HG02852 (cell line): Measurements from ENCODE around the gene GRIA3.
"Not testable (repeated sequence)": the region's sequence is repeated elsewhere in the genome, so short reads cannot be mapped to it uniquely, and the experiment has no call there.

ENCODE experiments used
- ATAC-seq: cut with Tn5 transposase; IDR thresholded peaks from one replicate; pipeline ENCODE4 v1.9.1; 2021; ENCODE audit warnings: mild to moderate bottlenecking, moderate library complexity; ENCODE audit not compliant: unreplicated experiment

Gene GRIA3

DNA sequence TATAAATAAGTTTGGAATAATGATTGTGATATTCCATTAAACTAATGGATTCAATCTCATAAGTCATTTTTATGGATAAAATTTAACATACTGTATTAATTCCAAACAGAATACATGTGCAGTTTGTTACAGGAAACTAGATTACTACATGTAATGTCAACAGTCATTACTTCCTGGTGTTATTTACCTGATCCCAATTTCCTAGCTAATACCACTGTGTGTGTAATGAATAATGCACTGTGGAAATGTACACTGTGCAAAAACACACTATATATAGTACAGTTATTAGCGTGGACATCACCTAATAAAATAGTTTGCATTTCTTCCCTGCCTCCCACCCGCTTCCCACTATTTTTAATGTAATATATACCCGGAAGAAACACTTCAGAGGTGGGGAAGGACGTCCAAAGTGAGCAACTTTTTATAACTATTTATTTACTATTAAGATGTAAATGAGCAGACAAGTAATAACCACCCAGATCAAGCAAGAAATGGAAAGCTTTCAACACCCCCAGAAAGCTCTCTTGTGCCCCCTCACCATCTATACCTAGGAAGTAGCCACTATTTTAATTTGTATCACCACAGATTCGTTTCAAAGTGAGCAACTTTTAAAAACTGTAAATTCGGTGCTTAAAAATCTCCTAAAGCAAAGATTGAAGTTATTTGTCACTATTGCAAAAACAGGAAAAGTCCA is 329.7 kb downstream of the GRIA3 start:
- ATAC-seq = no peak

DNA sequence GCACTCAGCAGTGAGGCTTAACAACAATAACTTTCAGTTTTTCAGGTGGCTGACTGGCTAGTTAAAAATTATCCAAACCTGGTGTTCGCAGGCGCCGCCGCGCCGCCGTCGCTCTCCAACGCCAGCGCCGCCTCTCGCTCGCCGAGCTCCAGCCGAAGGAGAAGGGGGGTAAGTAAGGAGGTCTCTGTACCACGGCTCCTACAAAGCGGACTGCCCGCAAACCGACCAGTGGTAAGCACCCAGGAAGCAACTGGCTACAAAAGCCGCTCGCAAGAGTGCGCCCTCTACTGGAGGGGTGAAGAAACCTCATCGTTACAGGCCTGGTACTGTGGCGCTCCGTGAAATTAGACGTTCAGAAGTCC is 330.2 kb downstream of the GRIA3 start:
- not testable (repeated sequence) for ATAC-seq

DNA sequence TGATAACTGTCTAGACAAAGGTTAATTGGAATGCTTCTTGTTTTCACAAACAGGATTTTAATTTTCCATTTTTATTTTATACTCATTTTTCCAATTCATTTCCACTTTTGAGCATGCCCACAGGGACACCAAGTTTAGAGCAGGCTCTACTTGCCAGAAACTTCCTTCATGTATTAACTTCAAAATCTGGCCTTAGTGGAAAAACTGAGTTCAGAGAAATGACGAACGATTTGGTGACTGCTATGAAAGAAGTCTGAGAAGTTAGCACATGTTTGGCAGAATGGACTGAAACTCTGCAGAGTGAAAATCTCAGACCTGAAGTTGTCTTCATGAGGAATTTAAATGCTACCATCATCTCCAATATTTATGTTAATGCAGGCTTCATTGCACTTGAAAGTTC is 334.7 kb downstream of the GRIA3 start:
- ATAC-seq = no peak

DNA sequence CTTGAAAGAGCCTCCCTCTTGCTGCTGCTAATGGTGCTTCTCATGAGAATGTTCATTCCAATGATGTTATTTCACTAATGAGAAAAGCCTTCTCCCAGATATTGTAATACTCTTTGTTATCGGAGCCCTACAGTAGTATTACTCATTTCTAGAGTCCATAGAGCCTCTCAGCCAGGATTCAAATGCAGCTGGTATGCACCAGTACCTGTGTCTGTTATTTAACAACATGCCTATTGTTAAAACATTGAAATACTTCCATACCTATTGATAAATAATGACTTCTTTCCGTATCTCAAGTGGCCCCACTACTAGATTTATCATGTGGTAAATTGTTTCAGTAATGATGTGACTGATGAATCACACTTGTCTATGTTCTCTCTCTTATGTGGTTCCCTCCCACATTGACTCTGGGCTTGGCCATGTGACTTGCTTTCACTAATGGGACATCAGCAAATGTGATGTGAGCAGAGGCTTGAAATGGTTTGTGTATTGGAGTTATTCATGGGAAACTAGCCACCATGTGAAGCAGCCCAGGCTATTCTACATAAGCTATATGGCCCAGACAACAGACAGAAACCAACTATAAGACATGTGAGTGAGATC is 341.1 kb downstream of the GRIA3 start:
- ATAC-seq = no peak

DNA sequence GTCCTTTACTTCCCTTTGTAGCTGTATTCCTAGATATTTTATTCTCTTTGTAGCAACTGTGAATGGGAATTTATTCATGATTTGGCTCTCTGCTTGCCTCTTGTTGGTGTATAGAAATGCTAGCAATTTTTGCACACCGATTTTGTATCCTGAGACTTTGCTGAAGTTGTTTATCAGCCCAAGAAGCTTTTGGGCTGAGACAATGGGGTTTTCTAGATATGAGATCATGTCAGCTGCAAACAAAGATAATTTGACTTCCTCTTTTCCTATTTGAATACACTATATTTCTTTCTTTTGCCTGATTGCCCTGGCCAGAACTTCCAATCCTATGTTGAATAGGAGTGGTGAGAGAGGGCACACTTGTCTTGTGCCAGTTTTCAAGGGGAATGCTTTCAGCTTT is 346.6 kb downstream of the GRIA3 start:
- not testable (repeated sequence) for ATAC-seq
